Measurements from ENCODE around the gene XKR3. TPM values are rescaled to one million over a fixed set of nuclear protein-coding genes. Genes with fewer than 3 reads are reported as not detected.
"Not testable (repeated sequence)": the region's sequence is repeated elsewhere in the genome, so short reads cannot be mapped to it uniquely, and the experiment has no call there.

The XKR3 gene
- total RNA-seq = not detected in 3 replicates
- long read RNA-seq = 0 reads

DNA sequence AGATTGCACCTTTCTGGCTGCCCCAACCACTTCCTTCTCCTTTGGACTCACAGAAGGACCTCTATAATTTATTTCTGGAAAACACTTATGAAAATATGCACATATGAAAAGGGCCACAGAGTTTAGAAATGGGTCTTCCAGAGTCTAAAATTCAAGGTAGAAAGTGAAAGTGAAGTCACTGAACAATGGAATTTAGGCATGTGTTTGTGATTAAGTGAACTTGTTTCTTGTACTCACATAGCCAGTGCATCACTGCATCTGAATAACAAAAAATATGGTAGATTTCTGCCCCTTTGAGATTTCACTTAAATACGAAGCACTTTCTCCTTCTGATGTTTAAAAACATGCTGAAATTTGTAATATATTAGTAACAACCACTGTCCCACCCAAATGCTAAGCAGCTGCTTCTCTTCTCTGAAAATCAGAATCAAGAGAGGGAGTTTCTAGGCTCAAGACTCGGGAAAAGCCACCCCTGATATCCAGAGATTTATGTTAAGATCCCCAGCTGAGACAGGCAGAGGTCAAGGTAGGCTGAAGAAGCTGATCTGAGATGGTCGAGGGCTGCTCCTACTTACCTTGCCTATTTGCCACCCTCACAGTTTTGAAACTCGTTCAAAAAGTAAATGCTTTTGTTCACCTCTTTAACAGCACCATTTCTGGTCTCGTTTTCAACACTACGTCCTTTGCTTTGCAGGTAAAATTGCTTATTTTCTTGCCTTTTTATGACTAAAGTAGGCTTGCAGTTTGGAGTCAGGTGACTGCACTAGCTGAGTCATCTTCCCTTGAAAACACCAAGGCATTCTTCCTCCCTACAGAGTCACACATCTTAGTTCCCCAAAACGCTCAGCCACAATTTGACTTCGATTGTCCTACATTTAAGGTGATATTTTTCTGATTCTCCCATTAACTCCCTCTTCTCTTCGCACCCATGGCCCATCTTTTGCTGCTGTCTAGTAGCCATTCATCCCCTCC is at the start of gene XKR3:
Gene XKR3 (minus strand): TSS at position 696 of the 972 bp plus-strand sequence. CDS start 17,338 bp downstream, outside the sequence.
- H3K36me3 Mint-ChIP-seq (ENCODE audit: low read depth) = no peaks in the 10 kb centered on the region
- H3K27ac Mint-ChIP-seq (ENCODE audit: unreplicated experiment) = no peak within 1 kb of the TSS
- H3K4me1 Mint-ChIP-seq (ENCODE audit: low read depth) = no peaks in the 10 kb centered on the region
- H3K27me3 Mint-ChIP-seq (ENCODE audit: low read depth) = no peaks in the 10 kb centered on the region
- TF ChIP-seq, protein P1, sequence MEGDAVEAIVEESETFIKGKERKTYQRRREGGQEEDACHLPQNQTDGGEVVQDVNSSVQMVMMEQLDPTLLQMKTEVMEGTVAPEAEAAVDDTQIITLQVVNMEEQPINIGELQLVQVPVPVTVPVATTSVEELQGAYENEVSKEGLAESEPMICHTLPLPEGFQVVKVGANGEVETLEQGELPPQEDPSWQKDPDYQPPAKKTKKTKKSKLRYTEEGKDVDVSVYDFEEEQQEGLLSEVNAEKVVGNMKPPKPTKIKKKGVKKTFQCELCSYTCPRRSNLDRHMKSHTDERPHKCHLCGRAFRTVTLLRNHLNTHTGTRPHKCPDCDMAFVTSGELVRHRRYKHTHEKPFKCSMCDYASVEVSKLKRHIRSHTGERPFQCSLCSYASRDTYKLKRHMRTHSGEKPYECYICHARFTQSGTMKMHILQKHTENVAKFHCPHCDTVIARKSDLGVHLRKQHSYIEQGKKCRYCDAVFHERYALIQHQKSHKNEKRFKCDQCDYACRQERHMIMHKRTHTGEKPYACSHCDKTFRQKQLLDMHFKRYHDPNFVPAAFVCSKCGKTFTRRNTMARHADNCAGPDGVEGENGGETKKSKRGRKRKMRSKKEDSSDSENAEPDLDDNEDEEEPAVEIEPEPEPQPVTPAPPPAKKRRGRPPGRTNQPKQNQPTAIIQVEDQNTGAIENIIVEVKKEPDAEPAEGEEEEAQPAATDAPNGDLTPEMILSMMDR (IDR thresholded peaks at IDR 0.05) = no peak
- no peak within 1 kb of the TSS for H3K4me3 Mint-ChIP-seq (ENCODE audit: unreplicated experiment)
- H3K9me3 Mint-ChIP-seq (ENCODE audit: low read depth) = peaks cover 42% of the 10 kb centered on the region
- DNase-seq (ENCODE audit: low spot score) = no peak

DNA sequence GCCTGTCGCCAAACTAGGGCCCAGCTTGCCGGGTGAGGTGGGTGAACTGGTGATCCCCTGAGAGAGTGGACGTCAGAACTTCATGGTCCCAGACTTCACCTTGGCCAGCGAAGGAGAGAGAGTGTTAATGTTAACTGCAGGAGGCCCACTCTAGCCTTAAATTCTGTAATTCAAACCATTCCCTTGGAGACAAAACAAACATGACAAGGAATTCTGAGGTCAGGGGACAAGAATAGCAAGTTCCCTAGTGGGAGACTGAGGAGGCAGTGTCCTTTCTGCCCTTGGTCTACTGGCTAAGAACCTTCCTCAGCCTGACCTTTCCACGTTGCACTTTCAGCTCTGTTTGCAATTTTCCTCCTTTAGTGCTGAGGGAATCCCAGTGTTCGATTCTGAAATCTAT is 44.4 kb upstream of the XKR3 start:
- peaks cover 16% of the 10 kb centered on the region for H3K9me3 Mint-ChIP-seq (ENCODE audit: low read depth)
- not testable (repeated sequence) for DNase-seq (ENCODE audit: low spot score); H3K4me3 Mint-ChIP-seq (ENCODE audit: unreplicated experiment); H3K27ac Mint-ChIP-seq (ENCODE audit: unreplicated experiment); H3K27me3 Mint-ChIP-seq (ENCODE audit: low read depth); H3K4me1 Mint-ChIP-seq (ENCODE audit: low read depth); H3K36me3 Mint-ChIP-seq (ENCODE audit: low read depth)

DNA sequence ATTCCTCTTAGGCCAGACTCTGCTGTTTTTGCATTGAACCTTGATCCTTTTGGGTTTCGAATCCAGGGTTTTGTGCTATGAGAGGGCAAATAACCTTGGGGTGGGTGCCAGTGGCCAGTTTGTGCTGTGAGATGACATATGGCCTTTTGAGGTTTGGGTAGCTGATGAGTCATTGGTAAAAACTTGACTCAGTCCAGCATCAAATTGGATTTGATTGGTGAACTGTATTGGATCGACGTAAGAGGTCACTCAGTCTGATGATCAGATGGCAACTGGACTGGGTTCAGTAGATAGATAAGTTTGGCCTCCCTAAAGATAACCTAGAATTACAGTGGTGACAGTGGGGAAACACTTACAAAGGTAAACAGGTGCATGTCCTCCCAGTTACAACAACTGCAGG is 41.0 kb upstream of the XKR3 start:
- Mint-ChIP-seq H3K4me3 (ENCODE audit: unreplicated experiment) (no peak overlapping the region), H3K36me3 (ENCODE audit: low read depth) (no peaks in the 10 kb centered on the region), H3K4me1 (ENCODE audit: low read depth) (no peaks in the 10 kb centered on the region), H3K27ac (ENCODE audit: unreplicated experiment) (no peak overlapping the region), H3K9me3 (ENCODE audit: low read depth) (peaks cover 45% of the 10 kb centered on the region), H3K27me3 (ENCODE audit: low read depth) (no peaks in the 10 kb centered on the region)
- TF ChIP-seq, protein P1 (IDR thresholded peaks at IDR 0.05) = no peak
- DNase-seq (ENCODE audit: low spot score) = no peak

DNA sequence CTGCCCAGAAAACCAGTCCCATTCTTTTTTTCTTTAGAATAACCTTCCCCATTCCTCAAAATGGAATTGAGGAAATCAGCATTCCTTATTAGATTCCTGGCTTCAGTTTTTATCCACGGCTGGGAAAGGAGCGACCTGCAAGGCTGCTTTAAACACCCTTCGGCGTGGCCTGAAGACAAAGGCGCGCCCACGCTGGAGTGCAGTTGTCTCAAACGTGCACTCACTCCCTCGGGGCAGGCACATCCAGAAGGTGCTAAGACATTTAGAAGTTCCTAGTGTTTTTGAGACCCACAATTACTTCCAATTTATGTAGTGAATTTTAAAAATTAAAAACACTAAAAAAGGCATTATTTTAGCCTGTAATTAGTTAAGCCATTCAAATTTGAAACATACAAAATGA is 31.6 kb upstream of the XKR3 start:
- not testable (repeated sequence) for H3K27me3 Mint-ChIP-seq (ENCODE audit: low read depth); H3K4me1 Mint-ChIP-seq (ENCODE audit: low read depth); H3K36me3 Mint-ChIP-seq (ENCODE audit: low read depth); H3K27ac Mint-ChIP-seq (ENCODE audit: unreplicated experiment); H3K4me3 Mint-ChIP-seq (ENCODE audit: unreplicated experiment)
- H3K9me3 Mint-ChIP-seq (ENCODE audit: low read depth) = peaks cover 52% of the 10 kb centered on the region
- peak; percentile 26 for DNase-seq (ENCODE audit: low spot score)

DNA sequence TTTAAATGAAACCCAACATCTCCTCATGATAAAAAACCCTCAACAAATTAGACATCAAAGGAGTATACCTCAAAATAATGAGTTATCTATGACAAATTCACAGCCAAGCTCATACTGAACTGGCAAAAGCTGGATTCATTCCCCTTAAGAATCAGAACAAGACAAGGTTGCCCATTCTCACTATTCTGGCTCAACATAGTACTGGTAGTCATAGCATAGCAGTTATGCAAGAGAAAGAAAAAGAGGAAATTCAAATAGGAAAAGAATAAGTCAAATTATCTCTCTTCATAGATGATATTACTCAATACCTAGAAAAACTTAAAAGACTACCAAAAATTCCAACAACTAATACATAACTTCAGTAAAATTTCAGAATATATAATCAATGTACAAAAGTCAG is 29.4 kb upstream of the XKR3 start:
- Mint-ChIP-seq H3K27me3 (ENCODE audit: low read depth) (no peaks in the 10 kb centered on the region), H3K36me3 (ENCODE audit: low read depth) (no peaks in the 10 kb centered on the region), H3K9me3 (ENCODE audit: low read depth) (peaks cover 51% of the 10 kb centered on the region), H3K27ac (ENCODE audit: unreplicated experiment) (no peak overlapping the region), H3K4me1 (ENCODE audit: low read depth) (no peaks in the 10 kb centered on the region), H3K4me3 (ENCODE audit: unreplicated experiment) (no peak overlapping the region)
- TF ChIP-seq, protein P1 (IDR thresholded peaks at IDR 0.05) = no peak
- DNase-seq (ENCODE audit: low spot score) = no peak

DNA sequence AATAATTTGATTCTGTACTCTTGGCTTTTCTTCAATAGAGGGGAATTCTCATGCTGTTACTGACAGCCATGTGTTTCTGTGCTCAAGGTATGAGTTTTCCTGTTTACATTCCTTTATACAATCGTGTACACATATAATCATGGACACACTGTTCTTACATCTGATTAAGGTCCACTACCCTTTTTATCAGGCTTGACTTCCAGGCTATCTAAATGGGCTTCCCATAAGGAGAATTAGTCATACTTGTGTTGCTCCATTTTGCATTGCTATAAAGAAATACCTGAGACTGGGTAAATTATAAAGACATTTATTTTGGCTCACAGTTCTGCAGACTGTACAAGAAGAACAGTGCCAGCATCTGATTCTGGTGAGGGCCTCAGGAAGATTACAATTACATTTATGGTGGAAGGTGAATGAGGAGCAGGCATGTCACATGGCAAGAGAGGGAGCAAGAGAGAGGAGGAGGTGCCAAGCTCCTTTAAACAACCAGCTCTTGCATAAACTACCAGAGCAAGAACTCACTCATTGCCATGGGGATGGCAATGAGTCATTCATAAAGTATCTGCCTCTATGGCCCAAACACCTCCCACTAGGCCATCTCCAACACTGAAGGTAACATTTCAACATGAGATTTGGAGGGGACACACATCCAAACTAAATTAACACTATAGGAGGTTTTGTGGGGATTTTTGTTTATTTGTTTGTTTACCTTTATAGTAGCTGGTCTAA is 26.2 kb upstream of the XKR3 start:
- H3K36me3 Mint-ChIP-seq (ENCODE audit: low read depth); H3K4me1 Mint-ChIP-seq (ENCODE audit: low read depth); H3K27ac Mint-ChIP-seq (ENCODE audit: unreplicated experiment); H3K27me3 Mint-ChIP-seq (ENCODE audit: low read depth); H3K4me3 Mint-ChIP-seq (ENCODE audit: unreplicated experiment); DNase-seq (ENCODE audit: low spot score): not testable (repeated sequence)
- peaks cover 49% of the 10 kb centered on the region for H3K9me3 Mint-ChIP-seq (ENCODE audit: low read depth)
